HG03095 (cell line): Measurements from ENCODE around the gene SLC44A3.
"Not testable (repeated sequence)": the region's sequence is repeated elsewhere in the genome, so short reads cannot be mapped to it uniquely, and the experiment has no call there.

Experiments used
- ATAC-seq: cut with Tn5 transposase; IDR thresholded peaks from one replicate; pipeline ENCODE4 v1.9.1; 2021; ENCODE audit warnings: moderate library complexity; ENCODE audit not compliant: unreplicated experiment

SLC44A3 gene

GRCh38 chr1:94929351-94930217 is 109.4 kb downstream of the SLC44A3 start:
- ATAC-seq: no peak

DNA sequence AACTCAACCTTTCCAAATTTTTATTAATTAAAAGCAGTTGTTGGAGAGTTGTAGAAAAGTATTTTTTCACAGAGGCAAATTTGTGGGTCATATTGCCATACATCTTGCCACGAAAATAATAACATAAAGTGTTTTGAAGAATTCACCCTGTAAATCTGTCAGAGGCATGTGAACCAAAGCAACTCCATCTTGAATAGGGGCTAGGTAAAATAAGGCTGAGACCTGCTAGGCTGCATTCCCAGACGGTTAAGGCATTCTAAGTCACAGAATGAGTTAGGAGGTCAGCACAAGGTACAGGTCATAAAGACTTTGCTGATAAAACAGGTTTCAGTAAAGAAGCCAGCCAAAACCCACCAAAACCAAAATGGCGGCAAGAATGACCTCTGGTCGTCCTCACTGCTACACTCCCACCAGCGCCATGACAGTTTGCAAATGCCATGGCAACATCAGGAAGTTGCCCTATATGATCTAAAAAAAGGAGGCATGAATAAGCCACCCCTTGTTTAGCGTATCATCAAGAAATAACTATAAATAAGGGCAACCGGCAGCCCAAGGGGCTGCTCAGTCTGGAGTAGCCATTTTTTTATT is 111.2 kb downstream of the SLC44A3 start:
- ATAC-seq: no peak

GRCh38 chr1:94934551-94934950 is 114.4 kb downstream of the SLC44A3 start:
- ATAC-seq: no peak

GRCh38 chr1:94935034-94935433 is 114.9 kb downstream of the SLC44A3 start:
- no peak for ATAC-seq

- ATAC-seq: no peak
These were observed 115.3 kb downstream of the SLC44A3 start for GRCh38 chr1:94935476-94935875.

GRCh38 chr1:94936861-94937620 is 116.9 kb downstream of the SLC44A3 start:
- no peak for ATAC-seq

GRCh38 chr1:94937820-94938219 is 117.7 kb downstream of the SLC44A3 start:
- ATAC-seq: no peak

GRCh38 chr1:94940738-94941137 is 120.6 kb downstream of the SLC44A3 start:
- no peak for ATAC-seq

- not testable (repeated sequence) for ATAC-seq
These were observed 121.3 kb downstream of the SLC44A3 start for GRCh38 chr1:94941480-94941879.

- ATAC-seq: no peak
These were observed 122.3 kb downstream of the SLC44A3 start for GRCh38 chr1:94942171-94943128.
